NCI-H1694 (cell line): ENCODE measurements around the gene SKAP1.
"Not testable (repeated sequence)": the region's sequence is repeated elsewhere in the genome, so short reads cannot be mapped to it uniquely, and the experiment has no call there.

ENCODE experiments used
- DNase-seq: peaks from one replicate; lab custom pipeline; 2025; lab: John Stamatoyannopoulos, UW

SKAP1 gene

GRCh38 chr17:48445248-48445620 lies 15.2 kb upstream of the SKAP1 start:
- DNase-seq = no peak

- no peak for DNase-seq
Measured at GRCh38 chr17:48444516-48445247, 14.7 kb upstream of the SKAP1 start.

GRCh38 chr17:48443712-48444111 lies 13.7 kb upstream of the SKAP1 start:
- DNase-seq = no peak

GRCh38 chr17:48442819-48443218 lies 12.8 kb upstream of the SKAP1 start:
- DNase-seq = no peak

- no peak for DNase-seq
Measured at GRCh38 chr17:48441862-48442261, 11.8 kb upstream of the SKAP1 start.

- no peak for DNase-seq
Measured at GRCh38 chr17:48441231-48441711, 11.3 kb upstream of the SKAP1 start.

- no peak for DNase-seq
Measured at GRCh38 chr17:48440669-48441068, 10.7 kb upstream of the SKAP1 start.

- DNase-seq = no peak
Measured at GRCh38 chr17:48439875-48440505, 10.0 kb upstream of the SKAP1 start.

- DNase-seq = no peak
Measured at GRCh38 chr17:48439110-48439850, 9.3 kb upstream of the SKAP1 start.

- DNase-seq = no peak
Measured at GRCh38 chr17:48438516-48439061, 8.6 kb upstream of the SKAP1 start.

- DNase-seq = no peak
Measured at GRCh38 chr17:48433896-48434295, 3.9 kb upstream of the SKAP1 start.

GRCh38 chr17:48432820-48433775 lies 3.1 kb upstream of the SKAP1 start:
- DNase-seq = no peak

GRCh38 chr17:48429156-48429555 lies 858 bp downstream of the SKAP1 start:
- DNase-seq = no peak

- DNase-seq = no peak
Measured at GRCh38 chr17:48427598-48427997, 2.4 kb downstream of the SKAP1 start.

GRCh38 chr17:48426761-48427500 lies 3.1 kb downstream of the SKAP1 start:
- no peak for DNase-seq

GRCh38 chr17:48426019-48426665 lies 3.9 kb downstream of the SKAP1 start:
- DNase-seq = no peak

GRCh38 chr17:48422060-48422459 lies 8.0 kb downstream of the SKAP1 start:
- DNase-seq = not testable (repeated sequence)

- no peak for DNase-seq
Measured at GRCh38 chr17:48420823-48421222, 9.2 kb downstream of the SKAP1 start.

GRCh38 chr17:48416971-48417370 lies 13.0 kb downstream of the SKAP1 start:
- DNase-seq = no peak
